HG03108 (cell line): Measurements from ENCODE around the gene MYH11.
"Not testable (repeated sequence)": the region's sequence is repeated elsewhere in the genome, so short reads cannot be mapped to it uniquely, and the experiment has no call there.

Experiments
- ATAC-seq: cut with Tn5 transposase; IDR thresholded peaks from one replicate; pipeline ENCODE4 v1.9.1; 2021; ENCODE audit warnings: moderate library complexity; ENCODE audit not compliant: unreplicated experiment

MYH11 gene

DNA sequence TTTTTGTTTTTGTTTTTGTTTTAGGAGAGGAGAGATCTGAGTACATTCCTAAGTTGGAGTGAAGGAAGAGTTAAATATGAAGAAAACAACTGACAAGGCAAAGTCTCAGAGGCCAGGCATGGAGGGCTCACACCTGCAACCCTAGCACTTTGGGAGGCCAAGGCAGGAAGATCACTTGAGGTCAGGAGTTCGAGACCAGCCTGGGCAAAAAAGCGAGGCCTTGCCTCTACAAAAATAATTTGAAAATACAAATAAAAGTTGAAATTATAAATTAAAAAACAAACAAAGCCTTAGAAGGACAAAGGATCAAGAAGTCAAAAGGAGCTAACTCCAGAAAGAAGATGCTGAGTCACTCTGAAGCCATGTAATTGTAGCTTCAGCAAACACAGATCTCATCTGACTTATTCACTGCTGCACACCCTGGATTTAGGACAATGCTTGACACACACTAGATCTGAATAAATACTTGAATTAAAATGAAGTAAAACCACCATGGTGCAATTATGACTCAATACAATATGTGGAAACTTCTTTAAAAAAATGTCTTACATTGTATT, 22.5 kb upstream of the MYH11 start:
- ATAC-seq = no peak

DNA sequence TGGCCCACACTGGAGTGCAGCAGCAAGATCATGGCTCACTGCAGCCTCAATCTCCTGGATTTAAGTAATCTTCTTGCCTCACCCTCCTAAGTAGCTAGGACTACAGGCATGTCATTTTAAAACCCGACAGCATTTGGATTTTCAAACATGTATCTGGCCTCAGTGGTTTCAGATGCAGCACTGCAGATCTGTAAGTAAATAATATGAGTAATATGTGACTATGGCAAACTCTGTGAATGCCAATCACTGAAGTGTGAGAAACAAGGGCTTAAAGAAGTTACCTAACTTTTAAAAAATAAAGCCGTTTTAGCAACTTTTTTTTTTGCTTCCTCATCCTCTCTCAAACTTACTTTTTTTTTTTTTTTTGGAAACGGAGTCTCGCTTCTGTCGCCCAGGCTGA, 19.7 kb upstream of the MYH11 start:
- no peak for ATAC-seq

DNA sequence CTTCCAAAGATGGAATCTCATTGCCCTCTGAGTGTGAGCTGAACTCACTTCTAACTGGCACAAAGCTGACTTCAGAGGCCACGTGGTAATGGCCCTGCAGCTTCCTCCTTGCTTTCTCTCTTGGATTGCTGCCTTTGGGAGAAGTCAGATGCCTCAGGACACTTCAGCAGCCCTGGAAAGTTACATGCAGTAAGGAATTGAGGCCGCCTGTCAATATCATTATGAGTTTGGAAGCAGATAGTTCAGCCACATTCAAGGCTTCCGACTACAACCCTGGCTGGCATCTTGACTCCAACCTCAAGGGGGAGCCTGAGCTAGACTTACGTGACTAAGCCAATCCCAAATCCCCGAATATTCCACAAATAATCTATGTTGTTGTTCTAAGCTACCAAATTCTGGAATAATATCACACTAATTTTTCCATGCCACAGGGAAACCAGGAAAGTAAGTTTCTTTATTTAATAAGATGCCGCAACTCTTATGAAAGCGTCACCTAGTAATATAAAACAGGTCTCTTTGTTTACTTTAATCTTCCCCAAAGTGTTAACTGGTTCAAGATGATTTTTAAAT, 18.0 kb upstream of the MYH11 start:
- ATAC-seq = no peak

DNA sequence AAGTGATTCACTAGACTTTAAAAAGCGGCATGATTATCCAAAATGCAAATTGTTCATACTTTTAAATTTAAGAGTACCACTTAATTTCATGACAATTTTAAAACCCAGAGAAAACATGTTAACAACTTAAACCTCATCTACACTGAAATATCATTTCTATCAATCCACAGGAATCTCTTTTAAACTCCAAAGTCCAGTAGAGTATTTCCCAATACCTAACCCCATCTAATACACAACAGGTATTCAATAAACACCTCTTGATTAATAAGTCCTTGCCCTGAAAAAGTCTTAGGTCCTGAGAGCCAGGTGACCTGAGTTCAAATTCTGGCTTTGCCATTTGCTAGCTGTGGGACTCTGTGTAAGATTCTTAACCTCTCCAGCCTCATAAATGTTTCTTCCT, 16.9 kb upstream of the MYH11 start:
- no peak for ATAC-seq

DNA sequence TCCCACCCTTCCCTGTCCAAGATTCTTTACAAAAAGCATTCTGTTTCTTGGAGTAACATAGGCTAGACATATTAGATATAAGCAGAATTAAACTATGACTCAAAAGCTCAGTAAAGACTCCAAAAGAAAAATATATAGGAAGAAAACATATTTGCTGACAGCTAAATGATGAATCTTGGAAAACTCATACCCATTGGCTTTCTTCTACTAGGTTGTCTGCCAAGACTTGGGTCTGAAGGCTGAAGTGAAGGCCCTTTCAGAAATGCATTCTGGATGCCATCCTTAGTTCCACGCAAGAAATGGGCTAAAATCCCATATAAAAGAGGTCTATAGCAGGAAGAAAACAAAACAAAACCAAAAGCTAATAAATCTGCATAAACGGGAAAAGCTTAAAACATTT, 16.5 kb upstream of the MYH11 start:
- no peak for ATAC-seq

DNA sequence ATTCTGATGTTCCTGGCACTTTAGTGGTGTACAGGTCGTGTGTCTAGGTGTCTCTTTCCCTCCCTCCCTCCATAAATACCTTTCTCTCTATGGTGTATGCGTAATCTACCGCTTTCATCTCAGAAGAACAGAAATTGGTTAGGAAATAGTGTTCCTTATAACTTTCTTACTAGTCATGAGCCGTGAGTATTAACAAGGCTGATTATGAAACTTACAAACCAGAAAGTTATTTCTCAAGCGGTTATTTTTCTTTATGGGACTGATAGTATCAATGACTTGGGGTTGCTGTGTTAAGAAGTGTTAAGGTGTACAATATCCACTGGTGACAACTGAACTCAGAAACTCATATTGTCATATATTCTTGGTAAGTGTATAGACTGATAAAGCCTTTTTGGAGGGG, 13.2 kb upstream of the MYH11 start:
- ATAC-seq = no peak

DNA sequence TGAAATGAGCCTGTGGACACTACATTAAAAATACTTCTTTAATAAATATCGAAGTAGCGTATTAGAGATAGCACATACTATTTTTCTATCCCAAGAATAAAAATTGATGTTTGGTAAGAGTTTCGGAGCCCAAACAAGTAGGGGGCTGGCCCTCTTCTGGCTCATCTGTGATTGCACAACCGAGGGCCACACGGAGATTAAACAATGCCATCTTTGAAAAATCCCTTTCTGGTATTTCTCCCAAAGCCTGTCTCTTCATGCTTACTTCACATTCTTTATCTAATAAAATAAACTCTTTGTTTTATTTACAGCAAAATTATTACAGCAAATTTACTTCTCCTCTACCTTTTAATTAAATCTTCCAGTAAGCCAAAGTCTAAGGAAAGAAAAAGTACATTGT, 9.6 kb upstream of the MYH11 start:
- ATAC-seq = no peak

DNA sequence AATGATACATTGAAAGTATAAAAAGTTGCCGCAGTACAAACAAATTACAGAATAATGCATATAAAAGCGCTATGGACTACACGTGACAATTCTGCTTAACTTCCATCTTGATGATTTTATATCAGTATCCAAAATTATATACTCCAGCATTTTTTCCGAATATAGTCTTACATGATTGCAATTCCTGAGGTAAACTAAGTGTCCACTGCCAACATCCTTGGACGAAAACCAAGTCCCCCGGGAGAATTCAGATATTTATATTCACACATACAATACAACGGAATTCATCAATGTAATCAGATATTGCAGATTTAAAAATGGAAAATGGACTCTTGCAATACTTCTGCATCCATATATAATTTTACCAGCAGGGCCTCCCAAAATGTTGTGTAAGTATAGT, 8.9 kb upstream of the MYH11 start:
- no peak for ATAC-seq

DNA sequence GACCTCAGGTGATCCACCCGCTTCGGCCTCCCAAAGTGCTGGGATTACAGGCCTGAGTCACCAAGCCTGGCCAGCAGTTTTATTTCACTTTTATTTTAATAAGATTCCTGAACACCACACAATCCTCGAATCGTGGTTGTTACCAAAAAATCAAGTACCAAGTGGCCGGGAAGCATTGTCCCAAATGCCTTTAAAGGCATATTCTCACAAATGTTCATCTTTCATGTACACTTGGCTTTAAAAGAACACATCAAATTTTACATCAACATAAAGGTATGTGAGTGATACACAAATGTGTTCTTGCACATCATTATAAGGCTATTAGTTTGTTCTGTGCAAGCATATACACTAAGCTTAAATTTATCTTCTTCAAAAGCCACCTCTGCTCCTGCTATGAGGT, 8.1 kb upstream of the MYH11 start:
- ATAC-seq = no peak

DNA sequence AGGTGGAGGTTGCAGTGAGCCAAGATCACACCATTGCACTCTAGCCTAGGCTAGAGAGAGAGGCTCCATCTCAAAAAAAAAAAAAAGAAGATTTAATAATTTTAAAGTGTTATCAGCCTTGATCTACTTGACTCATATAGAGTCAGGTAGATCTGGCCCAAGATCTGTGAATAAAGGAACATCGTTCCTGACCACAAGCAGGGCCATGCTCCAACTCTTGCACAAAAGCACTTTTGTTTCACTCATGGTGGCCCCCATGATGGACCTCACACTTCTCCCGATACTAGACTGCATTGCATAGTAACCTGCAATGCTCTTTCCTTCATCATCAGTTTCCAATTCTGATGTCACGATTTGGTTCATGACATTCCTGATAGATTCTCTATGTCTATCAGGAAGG, 5.2 kb upstream of the MYH11 start:
- no peak for ATAC-seq

DNA sequence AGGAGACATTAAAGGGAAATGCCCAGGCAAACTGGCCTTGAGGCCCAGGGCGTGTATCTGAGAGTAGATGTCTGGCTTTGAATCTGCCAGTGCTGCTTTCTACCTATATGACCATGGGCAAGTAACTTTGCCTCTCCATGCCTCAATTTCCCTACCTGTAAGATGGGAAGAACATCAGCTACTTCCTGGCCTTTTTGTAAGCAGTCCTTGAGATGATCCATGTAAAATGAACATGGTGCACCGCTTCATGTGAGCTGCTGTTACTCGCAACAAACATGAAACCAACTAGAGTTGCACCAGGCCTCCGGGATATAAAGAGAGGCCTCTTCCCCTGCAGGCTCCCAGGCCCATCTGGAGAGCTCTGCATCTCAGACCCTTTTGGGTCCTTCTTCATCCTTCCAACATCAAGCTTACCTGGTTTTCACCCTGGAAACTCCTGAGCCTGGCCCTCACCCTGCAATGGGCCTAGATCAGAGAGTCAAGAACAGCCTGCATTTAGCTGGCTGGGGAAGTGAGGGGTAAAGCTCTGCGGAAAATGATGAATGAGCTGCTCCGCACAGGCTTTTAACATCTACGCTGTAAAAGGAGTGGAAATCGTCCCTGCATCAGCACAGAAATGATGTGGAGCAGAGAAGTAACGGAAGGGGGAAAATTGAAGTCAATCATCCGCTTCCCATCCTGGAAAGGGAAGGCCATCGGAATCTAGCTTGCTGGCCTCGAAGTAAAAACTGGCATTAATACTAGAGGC, 2.3 kb upstream of the MYH11 start:
- ATAC-seq = no peak

DNA sequence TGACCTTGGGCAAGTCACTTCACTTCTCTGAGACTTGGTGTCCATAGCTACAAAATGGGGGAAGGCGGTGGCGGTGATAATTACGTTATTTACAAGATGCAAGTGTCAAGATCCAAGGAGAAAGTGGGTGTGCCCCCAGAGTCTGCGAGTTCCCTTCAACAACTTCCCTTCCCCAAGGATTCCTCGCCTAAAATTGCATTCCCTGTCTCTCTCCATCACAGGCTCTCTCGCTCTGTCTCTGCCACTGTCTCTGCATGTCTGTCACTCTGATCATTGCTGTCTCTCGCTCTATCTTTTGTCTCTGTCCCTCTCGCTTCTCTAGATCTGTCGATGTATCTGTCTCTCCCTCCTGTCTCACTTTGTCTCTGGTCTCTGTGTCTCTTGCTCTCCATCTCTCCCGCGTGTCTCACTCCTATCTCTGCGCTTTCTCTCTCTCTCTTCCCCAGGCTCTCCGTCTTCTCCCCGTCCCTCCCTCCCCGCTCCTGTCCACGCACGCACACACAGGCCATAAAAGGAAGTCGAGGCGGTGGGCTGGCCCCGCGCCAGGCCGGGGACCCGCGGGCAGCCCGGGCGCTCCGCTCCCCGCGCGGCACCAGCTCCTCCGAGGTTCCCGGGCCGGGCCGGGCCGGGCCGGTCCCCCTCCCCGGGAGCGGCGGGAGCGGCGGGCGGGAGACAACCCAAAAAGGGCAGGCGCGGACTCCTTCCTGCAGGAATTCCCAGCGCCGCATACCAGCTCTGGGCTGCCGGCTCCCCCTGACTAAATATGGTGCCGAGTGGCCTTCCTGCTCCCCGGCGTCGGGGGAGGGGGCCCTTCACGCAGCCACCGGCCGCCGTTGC, 1.1 kb upstream of the MYH11 start:
- ATAC-seq = no peak

DNA sequence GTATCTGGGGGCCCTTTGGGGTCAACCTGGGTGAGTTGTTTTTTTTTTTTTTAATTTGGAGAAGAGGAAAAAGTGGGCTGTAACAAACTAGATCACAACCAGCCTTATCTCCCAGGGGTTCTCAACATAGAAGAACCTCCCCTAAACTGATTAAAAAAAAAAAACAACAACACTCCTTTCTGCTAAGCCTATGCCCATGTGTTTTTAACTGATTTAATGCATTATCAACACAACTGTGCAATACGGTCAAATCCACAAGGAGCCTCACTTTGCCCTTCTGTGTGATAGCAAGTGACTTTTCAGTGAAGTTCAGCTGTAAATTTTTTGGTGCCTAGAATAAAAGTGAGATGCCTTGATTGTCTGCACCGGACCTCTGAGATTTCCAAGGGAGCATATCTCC, 646 bp downstream of the MYH11 start:
- ATAC-seq = no peak

DNA sequence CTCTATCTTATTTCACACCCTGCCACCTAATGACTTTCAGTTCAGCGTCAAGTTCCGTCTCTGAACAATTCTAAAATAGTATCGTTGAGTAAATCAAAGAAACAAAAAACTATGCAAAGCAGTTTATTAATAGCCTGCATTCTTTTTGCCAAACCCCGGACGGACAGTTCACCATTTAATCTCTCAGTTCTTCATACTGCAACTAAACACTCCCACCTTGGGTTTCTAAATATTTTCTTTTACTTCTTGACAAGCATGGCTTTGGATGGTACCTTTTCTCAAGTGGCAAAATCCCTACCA, 1.2 kb downstream of the MYH11 start:
- peak; percentile 76 for ATAC-seq

DNA sequence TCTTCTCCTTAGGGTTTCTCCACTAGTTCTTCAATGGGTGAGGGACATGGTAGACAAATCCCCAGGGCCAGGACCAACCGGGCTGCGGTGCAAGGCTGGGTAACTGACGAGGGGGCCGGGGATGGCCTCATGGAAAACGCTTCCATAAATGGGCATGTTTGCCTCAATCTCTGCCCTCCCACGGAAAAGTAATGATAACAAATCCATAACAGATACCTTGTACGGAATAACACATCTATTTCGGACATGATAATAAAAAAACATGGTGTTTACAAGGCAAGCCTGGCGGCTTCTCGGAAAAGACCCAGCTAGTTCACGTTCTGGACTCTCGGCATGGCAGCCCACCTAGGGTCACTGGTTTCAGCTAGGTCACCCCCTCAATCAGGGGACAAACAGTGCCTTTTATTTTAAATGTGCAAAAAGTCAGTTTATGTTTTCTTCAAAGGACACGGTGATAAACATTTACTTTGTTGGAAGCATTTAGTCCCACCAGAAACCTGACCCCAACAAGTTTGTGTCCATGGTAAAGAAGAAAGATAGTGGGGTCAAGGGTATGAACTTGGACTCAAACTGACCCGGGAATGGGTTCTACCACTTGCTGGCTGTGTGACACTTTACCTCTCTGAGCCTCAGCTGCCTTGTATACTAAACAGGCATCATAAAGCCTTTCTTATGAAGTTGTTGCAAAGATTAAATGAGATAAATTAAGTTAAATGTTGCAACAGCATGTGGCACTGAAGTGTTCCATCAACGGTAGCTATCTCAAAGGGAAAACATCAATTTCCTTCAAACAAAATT, 1.7 kb downstream of the MYH11 start:
- ATAC-seq = peak; percentile 11

DNA sequence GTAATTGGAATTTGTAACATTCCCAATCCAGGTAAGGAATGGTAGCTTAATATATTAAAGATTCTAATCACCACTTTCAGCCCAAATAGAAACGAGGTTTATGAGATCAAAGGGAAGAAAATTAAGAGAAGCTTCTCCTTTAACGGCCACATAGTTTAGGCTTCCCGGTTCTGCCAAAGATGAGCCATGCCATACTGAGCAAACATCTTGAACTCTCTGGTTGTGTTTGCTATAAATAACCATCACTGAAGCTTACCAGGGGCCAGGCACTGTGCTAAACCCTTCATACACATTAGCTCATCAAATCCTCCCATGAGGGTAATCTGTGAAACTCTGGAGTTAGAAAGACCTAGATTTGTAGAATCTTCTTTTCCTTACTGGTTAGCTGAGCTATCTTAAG, 2.8 kb downstream of the MYH11 start:
- ATAC-seq = no peak

DNA sequence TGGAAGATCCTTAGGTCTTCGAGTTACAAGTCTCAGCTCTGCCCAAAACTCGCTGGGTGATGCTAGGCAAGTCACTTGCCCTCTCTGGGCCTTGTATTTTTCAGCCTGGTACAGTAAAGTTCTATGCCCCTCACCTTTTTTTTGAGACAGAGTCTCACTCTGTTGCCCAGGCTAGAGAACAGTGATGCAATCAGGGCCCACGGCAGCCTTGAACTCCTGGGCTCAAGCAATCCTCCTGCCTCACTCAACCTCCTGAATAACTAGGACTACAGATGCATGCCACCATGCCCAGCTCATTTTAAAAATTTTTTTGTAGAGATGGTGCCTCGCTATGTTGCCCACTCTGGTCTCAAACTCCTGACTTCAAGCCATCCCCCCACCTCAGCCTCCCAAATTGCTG, 3.8 kb downstream of the MYH11 start:
- no peak for ATAC-seq

DNA sequence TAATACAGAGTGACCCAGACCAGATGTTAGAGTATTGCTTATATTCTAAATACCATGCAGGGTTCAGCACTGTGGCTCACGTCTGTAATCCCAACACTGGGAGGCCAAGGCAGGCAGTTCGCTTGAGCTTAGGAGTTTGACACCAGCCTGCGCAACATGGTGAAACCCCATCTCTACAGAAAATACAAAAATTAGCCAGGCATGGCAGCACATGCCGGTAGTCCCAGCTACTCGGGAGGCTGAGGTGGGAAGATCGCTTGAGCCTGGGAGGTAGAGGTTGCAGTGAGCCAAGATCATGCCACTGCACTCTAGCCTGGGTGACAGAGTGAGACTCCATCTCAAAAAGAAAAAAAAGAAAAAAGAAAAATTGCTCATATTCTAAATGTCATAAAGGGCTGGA, 6.3 kb downstream of the MYH11 start:
- ATAC-seq = not testable (repeated sequence)

DNA sequence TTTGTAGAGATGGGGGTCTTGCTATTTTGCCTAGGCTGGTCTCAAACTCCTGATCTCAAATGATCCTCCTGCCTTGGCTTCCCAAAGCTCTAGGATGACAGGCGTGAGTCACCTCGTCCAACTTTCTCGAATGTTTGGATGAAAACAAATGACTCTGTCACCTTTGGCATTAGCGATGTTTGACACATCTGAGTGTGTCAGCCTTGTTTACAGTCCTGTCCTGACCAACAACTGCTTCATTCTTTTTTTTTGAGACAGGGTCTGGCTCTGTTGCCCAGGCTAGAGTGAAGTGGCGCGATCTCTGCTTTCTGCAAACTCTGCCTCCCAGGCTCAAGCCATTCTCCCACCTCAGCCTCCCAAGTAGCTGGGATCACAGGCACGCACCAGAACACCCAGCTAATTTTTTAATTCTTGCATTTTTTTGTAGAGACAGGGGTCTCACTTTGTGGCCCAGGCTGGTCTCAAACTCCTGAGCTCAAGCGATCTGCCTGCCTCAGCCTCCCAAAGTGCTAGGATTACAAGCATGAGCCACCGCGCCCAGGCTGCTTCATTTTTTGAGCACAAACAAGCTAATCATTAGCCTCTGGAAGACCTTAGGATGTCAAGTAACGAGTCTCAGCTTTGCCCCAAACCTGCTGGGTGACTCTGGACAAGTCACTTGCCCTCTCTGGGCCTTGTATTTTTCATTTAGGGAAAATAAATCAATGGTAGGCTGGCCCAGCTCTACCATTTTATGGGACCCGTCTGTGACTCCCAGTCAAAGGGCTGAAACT, 7.4 kb downstream of the MYH11 start:
- no peak for ATAC-seq

DNA sequence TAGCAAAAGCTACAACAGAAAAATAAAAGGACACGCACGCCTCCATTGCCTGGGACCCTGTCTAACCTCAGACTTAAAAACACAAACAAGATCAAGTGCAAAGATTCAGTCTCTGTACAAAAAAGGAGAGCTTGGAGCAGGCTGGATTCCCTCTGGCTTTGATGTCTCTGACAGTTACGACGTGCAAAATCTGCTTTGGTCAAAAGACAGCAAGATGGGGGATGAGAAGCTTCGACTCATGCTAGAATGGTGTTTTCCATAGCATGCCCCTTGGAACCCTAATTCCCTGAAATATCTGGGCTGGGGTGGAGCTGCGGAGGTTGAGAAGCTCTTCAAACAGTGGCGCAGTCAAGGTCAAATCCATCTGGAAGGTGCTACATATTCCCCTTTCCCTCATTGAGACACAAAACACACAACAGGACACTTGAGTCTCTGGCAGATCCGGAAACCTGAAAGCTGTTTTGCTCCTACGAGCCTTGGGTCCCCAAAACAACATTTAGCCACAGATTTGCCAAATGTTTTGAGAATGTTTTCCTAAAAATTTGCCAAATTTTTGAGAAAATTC, 9.1 kb downstream of the MYH11 start:
- ATAC-seq = no peak
